Thoracic aorta (tissue), 2 donors: ENCODE data around the gene ADAMTS8. TPM values are rescaled to one million over a fixed set of nuclear protein-coding genes. Genes with fewer than 3 reads are reported as not detected.

Experiments
- ATAC-seq: fragments of 150-250 bp; one replicate; pipeline ENCODE4 v1.8.0; 2017; ENCODE audit warnings: low read depth; ENCODE audit not compliant: insufficient number of reproducible peaks, low FRiP score
- DNase-seq: peaks from one replicate; pipeline ENCODE4 v3.0.0-alpha.2; 2020; ENCODE audit warnings: low spot score
- H3K27ac ChIP-seq, 2 donors: fragments of 200-600 bp; sonication (generic); 1 replicate in 1 of 2; 2 replicates in 1 of 2; pipeline ENCODE4 v1.5.1; 2016; ENCODE audit warnings: mild to moderate bottlenecking in 2 of 2, moderate library complexity in 2 of 2
- H3K27me3 ChIP-seq: fragments of 200-600 bp; sonication (generic); replicated peaks from 2 replicates; pipeline ENCODE4 v1.6.0; 2016; ENCODE audit warnings: mild to moderate bottlenecking; ENCODE audit not compliant: insufficient read depth
- H3K36me3 ChIP-seq: fragments of 200-600 bp; sonication (generic); one replicate; pipeline ENCODE4 v1.5.1; 2016
- H3K4me1 ChIP-seq, 2 donors: fragments of 200-600 bp; sonication (generic); 1 replicate in 1 of 2; 2 replicates in 1 of 2; pipeline versions ENCODE4 v1.5.1 to v1.6.0; 2016; ENCODE audit warnings: low read depth in 2 of 2, mild to moderate bottlenecking in 1 of 2; ENCODE audit not compliant: control insufficient read depth in 1 of 2
- H3K4me3 ChIP-seq: fragments of 200-600 bp; sonication (generic); 2 replicates; pipeline ENCODE4 v1.5.1; 2016; ENCODE audit warnings: mild to moderate bottlenecking
- H3K9me3 ChIP-seq: fragments of 200-600 bp; sonication (generic); 2 replicates; pipeline ENCODE4 v1.5.1; 2016
- CTCF ChIP-seq: fragments of 200-600 bp; sonication (generic); IDR thresholded peaks from one replicate; pipeline ENCODE4 v1.5.1; 2019; ENCODE audit warnings: antibody characterized with exemption
- total RNA-seq, 2 donors: library from RNA; depleted of rRNA; stranded (reverse); fragments of >200 nt; gene quantifications; one replicate each; pipeline versions ENCODE4 v1.1.0 to v1.2.3, GENCODE V29; 2016

ADAMTS8 gene
- total RNA-seq, 2 donors from 2014 or later, result 5.3 to 17.6 TPM

- Histone ChIP-seq H3K4me1 (peaks cover 5 to 28% of the 10 kb centered on the region in 2 donors), H3K4me3 (no peak overlapping the region), H3K9me3 (no peaks in the 10 kb centered on the region), H3K36me3 (peaks cover 19% of the 10 kb centered on the region), H3K27ac (no peak overlapping the region), H3K27me3 (no peaks in the 10 kb centered on the region)
- TF ChIP-seq CTCF, result no peak
- ATAC-seq, result no peak
- no peak for DNase-seq
Observed at GRCh38 chr11:130459521-130459920, 31.1 kb upstream of the ADAMTS8 start.

GRCh38 chr11:130458410-130458729 is 30.0 kb upstream of the ADAMTS8 start:
- peak overlapping the region in 1 of 2 donors; percentile 35 for H3K27ac ChIP-seq
- H3K9me3 ChIP-seq, result no peaks in the 10 kb centered on the region
- H3K27me3 ChIP-seq, result no peaks in the 10 kb centered on the region
- no peak for TF ChIP-seq CTCF
- ATAC-seq (no peak), DNase-seq (no peak)
- H3K4me1 ChIP-seq, result peaks cover 5 to 35% of the 10 kb centered on the region in 2 donors
- peak overlapping the region; percentile 35 for H3K4me3 ChIP-seq
- peaks cover 16% of the 10 kb centered on the region for H3K36me3 ChIP-seq

GRCh38 chr11:130457623-130458409 is 29.4 kb upstream of the ADAMTS8 start:
- Histone ChIP-seq H3K27ac (peak overlapping the region in 1 of 2 donors; percentile 35), H3K4me1 (peaks cover 5 to 41% of the 10 kb centered on the region in 2 donors), H3K4me3 (peak overlapping the region; percentile 35), H3K9me3 (no peaks in the 10 kb centered on the region), H3K36me3 (peaks cover 11% of the 10 kb centered on the region), H3K27me3 (no peaks in the 10 kb centered on the region)
- no peak for ATAC-seq
- no peak for DNase-seq
- TF ChIP-seq CTCF, result no peak

- TF ChIP-seq CTCF, result no peak
Observed at GRCh38 chr11:130456286-130456685, 27.9 kb upstream of the ADAMTS8 start.

GRCh38 chr11:130455483-130456127 is 27.2 kb upstream of the ADAMTS8 start:
- H3K27me3 ChIP-seq, result no peaks in the 10 kb centered on the region
- no peaks in the 10 kb centered on the region for H3K9me3 ChIP-seq
- no peak overlapping the region for H3K27ac ChIP-seq
- no peaks in the 10 kb centered on the region for H3K36me3 ChIP-seq
- no peak for TF ChIP-seq CTCF
- no peak for DNase-seq
- H3K4me1 ChIP-seq, result peaks cover 12 to 63% of the 10 kb centered on the region in 2 donors
- H3K4me3 ChIP-seq, result no peak overlapping the region
- no peak for ATAC-seq

More at GRCh38 chr11:130456286-130456685, 27.9 kb upstream of the ADAMTS8 start:
- peaks cover 1% of the 10 kb centered on the region for H3K36me3 ChIP-seq
- peaks cover 12 to 56% of the 10 kb centered on the region in 2 donors for H3K4me1 ChIP-seq
- H3K27ac ChIP-seq, result no peak overlapping the region
- ATAC-seq, result no peak
- no peaks in the 10 kb centered on the region for H3K9me3 ChIP-seq
- no peak for DNase-seq
- H3K27me3 ChIP-seq, result no peaks in the 10 kb centered on the region
- H3K4me3 ChIP-seq, result no peak overlapping the region
